Loucy (cell line): ENCODE results near the gene KLRK1.
A peak's percentile ranks its signal among the peaks of the same experiment; 100 is the strongest.
"Not testable (repeated sequence)": the region's sequence is repeated elsewhere in the genome, so short reads cannot be mapped to it uniquely, and the experiment has no call there.

Experiments
- H2AFZ ChIP-seq: fragments of 200-600 bp; sonication (generic); 2 replicates; pipeline ENCODE4 v1.6.0; 2016; ENCODE audit warnings: antibody characterized with exemption, mild to moderate bottlenecking, low read length, moderate library complexity
- H3F3A ChIP-seq: fragments of 200-600 bp; 2 replicates; pipeline ENCODE4 v1.6.0; 2016; ENCODE audit warnings: antibody characterized with exemption, low read depth, mild to moderate bottlenecking
- H3K27me3 ChIP-seq: fragments of 200-600 bp; sonication (generic); 2 replicates; pipeline ENCODE4 v1.6.1; 2014; ENCODE audit warnings: low read length, mild to moderate bottlenecking; ENCODE audit not compliant: insufficient read depth, poor library complexity, severe bottlenecking
- H3K36me3 ChIP-seq: fragments of 200-600 bp; sonication (generic); 2 replicates; pipeline ENCODE4 v1.6.1; 2016; ENCODE audit warnings: low read length; ENCODE audit not compliant: insufficient read depth
- H3K4me1 ChIP-seq: fragments of 200-600 bp; sonication (generic); 2 replicates; pipeline ENCODE4 v1.5.1; 2014; ENCODE audit warnings: low read length, mild to moderate bottlenecking; ENCODE audit not compliant: insufficient read depth, poor library complexity, severe bottlenecking
- H3K4me2 ChIP-seq: fragments of 200-600 bp; sonication (generic); 2 replicates; pipeline ENCODE4 v1.6.0; 2014; ENCODE audit warnings: antibody characterized with exemption, low read length, low read depth, mild to moderate bottlenecking; ENCODE audit not compliant: poor library complexity, severe bottlenecking
- H3K4me3 ChIP-seq: fragments of 200-600 bp; sonication (generic); 2 replicates; pipeline ENCODE4 v1.5.1; 2014; ENCODE audit warnings: low read length, mild to moderate bottlenecking, mixed read lengths; ENCODE audit not compliant: poor library complexity, severe bottlenecking
- H3K79me2 ChIP-seq: fragments of 200-600 bp; sonication (generic); 2 replicates; pipeline ENCODE4 v1.6.1; 2014; ENCODE audit warnings: low read length; ENCODE audit not compliant: insufficient read depth
- H3K9ac ChIP-seq: fragments of 200-600 bp; sonication (generic); 2 replicates; pipeline ENCODE4 v1.6.0; 2014; ENCODE audit warnings: mild to moderate bottlenecking, low read depth, low read length, moderate library complexity; ENCODE audit not compliant: poor library complexity, severe bottlenecking
- H3K9me2 ChIP-seq: fragments of 200-600 bp; sonication (generic); replicated peaks from 2 replicates; pipeline ENCODE4 v1.6.1; 2016; ENCODE audit warnings: low read depth, low read length, mixed read lengths
- H3K9me3 ChIP-seq: fragments of 200-600 bp; sonication (generic); 2 replicates; pipeline ENCODE4 v1.6.1; 2014; ENCODE audit warnings: mild to moderate bottlenecking, antibody characterized with exemption, low read length, low read depth; ENCODE audit not compliant: insufficient read depth
- H4K20me1 ChIP-seq: fragments of 200-600 bp; sonication (generic); 2 replicates; pipeline ENCODE4 v1.6.0; 2014; ENCODE audit warnings: antibody characterized with exemption, low read length, mild to moderate bottlenecking; ENCODE audit not compliant: insufficient read depth, poor library complexity, severe bottlenecking
- CTCF ChIP-seq: fragments of 200-600 bp; sonication (generic); conservative IDR thresholded peaks from 2 replicates; pipeline ENCODE4 v1.5.1; 2014; ENCODE audit warnings: mild to moderate bottlenecking, antibody characterized with exemption, low read length
- EZH2phosphoT487 ChIP-seq: fragments of 200-600 bp; IDR thresholded peaks from 2 replicates; pipeline ENCODE4 v1.6.1; 2018; ENCODE audit warnings: antibody characterized with exemption, mild to moderate bottlenecking, moderate library complexity, borderline replicate concordance

Gene KLRK1

DNA sequence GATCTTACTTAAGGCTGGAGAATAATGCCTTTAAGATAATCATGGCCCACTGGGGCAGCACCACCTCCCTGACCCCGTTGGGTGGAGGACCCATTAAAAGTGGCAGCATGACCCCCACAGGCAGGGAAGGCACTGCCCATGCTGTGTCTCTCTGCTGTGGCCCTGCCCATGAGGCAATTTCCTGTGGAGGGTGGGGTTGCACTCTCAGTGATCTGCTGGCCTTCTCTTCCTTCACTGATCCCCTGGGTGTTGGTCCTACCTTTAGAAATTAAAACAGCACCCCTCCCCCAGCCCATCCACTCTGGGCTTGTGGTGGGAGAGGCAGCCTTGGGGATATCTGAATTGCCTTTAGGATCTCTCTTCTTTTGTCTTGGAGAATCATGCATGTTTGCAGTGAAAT is 17.3 kb downstream of the KLRK1 start:
- H4K20me1 ChIP-seq, result no peaks in the 10 kb centered on the region
- no peaks in the 10 kb centered on the region for H3K27me3 ChIP-seq
- H3K4me1 ChIP-seq, result peaks cover 26% of the 10 kb centered on the region
- H3K36me3 ChIP-seq, result no peaks in the 10 kb centered on the region; the same call in 1 of the 2 replicates
- H3K4me3 ChIP-seq, result peak overlapping the region; percentile 27
- no peaks in the 10 kb centered on the region for H3K9me3 ChIP-seq
- peak overlapping the region; percentile 51 for H3K9ac ChIP-seq
- peak overlapping the region; percentile 65 for H2AFZ ChIP-seq
- peak overlapping the region; percentile 45 for H3K4me2 ChIP-seq
- no peaks in the 10 kb centered on the region for H3K9me2 ChIP-seq
- TF ChIP-seq CTCF (no peak), EZH2phosphoT487 (no peak)
- no peaks in the 10 kb centered on the region for H3F3A ChIP-seq
- H3K79me2 ChIP-seq, result no peaks in the 10 kb centered on the region

- Histone ChIP-seq H3K4me1 (peaks cover 26% of the 10 kb centered on the region), H3K9ac (peak overlapping the region; percentile 51), H3K4me2 (peak overlapping the region; percentile 45)
- H3K79me2 ChIP-seq, H3K9me3 ChIP-seq, H3K36me3 ChIP-seq, H3F3A ChIP-seq, H3K9me2 ChIP-seq, H4K20me1 ChIP-seq, H3K4me3 ChIP-seq, H2AFZ ChIP-seq, H3K27me3 ChIP-seq: not testable (repeated sequence)
Observed at GRCh38 chr12:10371893-10372535, 17.8 kb downstream of the KLRK1 start.

DNA sequence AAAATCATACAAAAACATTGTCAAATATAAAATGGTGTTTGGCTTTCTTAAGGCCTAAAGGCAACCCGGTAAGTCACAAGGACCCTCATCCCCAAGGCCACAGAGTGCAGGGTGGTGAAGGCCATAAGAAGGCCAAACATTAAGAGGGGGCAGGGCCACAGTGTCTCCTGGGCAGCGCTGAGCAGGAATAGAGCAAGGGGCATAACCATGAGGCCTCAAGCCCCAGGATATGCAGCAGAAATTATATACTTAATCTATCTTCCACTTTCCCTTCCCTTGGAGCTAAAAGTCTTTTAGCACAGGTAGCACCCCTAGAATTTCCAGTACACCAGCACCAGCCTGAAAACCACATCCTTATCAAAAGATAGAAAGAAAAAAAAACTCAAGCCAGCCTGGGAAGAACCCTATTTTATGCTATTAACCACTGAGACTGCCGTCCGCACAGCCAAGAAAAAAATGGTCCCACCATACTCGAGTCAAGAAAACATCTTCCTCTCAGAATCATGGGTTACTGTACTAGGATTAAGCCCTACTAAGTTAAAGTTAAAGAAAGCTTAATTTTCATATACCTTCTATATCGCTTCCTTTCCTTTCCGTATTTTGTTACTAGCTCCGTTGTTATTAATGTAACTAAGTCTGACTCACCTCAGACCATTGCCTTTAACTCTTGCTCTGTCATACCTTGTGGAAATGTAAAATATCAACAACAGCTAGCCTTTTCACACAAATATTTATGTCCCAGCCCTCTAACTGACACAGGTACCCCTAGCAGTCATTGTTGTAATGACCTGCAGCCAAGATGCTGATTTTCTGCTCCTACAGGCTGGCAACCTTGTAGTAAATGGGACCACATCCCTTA is 20.1 kb downstream of the KLRK1 start:
- Histone ChIP-seq H3K9me2 (no peaks in the 10 kb centered on the region), H3K4me3 (no peak overlapping the region), H3K79me2 (no peaks in the 10 kb centered on the region), H3K27me3 (no peaks in the 10 kb centered on the region), H3K4me1 (peaks cover 37% of the 10 kb centered on the region), H3K36me3 (no peaks in the 10 kb centered on the region), H3K9me3 (no peaks in the 10 kb centered on the region), H3F3A (no peaks in the 10 kb centered on the region), H3K9ac (no peak overlapping the region), H4K20me1 (no peaks in the 10 kb centered on the region), H2AFZ (no peak overlapping the region), H3K4me2 (no peak overlapping the region)
- no peak for TF ChIP-seq EZH2phosphoT487
- no peak for TF ChIP-seq CTCF
